ENCODE measurements around the gene HIPK2. TPM values are rescaled to one million over a fixed set of nuclear protein-coding genes. Genes with fewer than 3 reads are reported as not detected.

HIPK2 gene
- total RNA-seq, 4 donors from 2014 or later = 20.9 to 40.9 (median 26.7) TPM

- DNase-seq (ENCODE audit: extremely low spot score) = no peak
- TF ChIP-seq POLR2AphosphoS5 (IDR thresholded peaks at IDR 0.05) = no peak
- no peak for TF ChIP-seq EP300 (IDR thresholded peaks at IDR 0.05)
- TF ChIP-seq POLR2A (IDR thresholded peaks at IDR 0.05; ENCODE audit: low read depth) = no peak
- TF ChIP-seq CTCF (IDR thresholded peaks at IDR 0.05) = no peak
- no peak overlapping the region for H3K27ac ChIP-seq (replicated peaks in 1 of 4)
- no peaks in the 10 kb centered on the region for H3K9me3 ChIP-seq
- H3K27me3 ChIP-seq = no peaks in the 10 kb centered on the region
- WGBS = 98% methylated on average over 5 of the region's 5 CpGs
- H3K36me3 ChIP-seq = peaks cover 0 to 6% (median 0%) of the 10 kb centered on the region in 4 donors
- H3K4me1 ChIP-seq = peaks cover 18 to 28% (median 23%) of the 10 kb centered on the region in 4 donors
- no peak overlapping the region for H3K4me3 ChIP-seq
- intact Hi-C loops (cut with DNase I) = no loop called here
Measured at GRCh38 chr7:139666501-139666900, 111.3 kb downstream of the HIPK2 start.

GRCh38 chr7:139664434-139664833 lies 113.4 kb downstream of the HIPK2 start:
- no peaks in the 10 kb centered on the region for H3K9me3 ChIP-seq

GRCh38 chr7:139663608-139664177 lies 114.1 kb downstream of the HIPK2 start:
- DNase-seq (ENCODE audit: extremely low spot score) = no peak
- Histone ChIP-seq H3K27ac (replicated peaks in 1 of 4) (no peak overlapping the region), H3K4me1 (peaks cover 43 to 56% (median 49%) of the 10 kb centered on the region in 4 donors), H3K36me3 (peaks cover 0 to 6% (median 0%) of the 10 kb centered on the region in 4 donors), H3K27me3 (no peaks in the 10 kb centered on the region), H3K9me3 (no peaks in the 10 kb centered on the region), H3K4me3 (no peak overlapping the region)
- intact Hi-C loops (cut with DNase I) = no loop called here
- TF ChIP-seq POLR2A (IDR thresholded peaks at IDR 0.05; ENCODE audit: low read depth) (no peak), EP300 (IDR thresholded peaks at IDR 0.05) (no peak), CTCF (IDR thresholded peaks at IDR 0.05) (no peak), POLR2AphosphoS5 (IDR thresholded peaks at IDR 0.05) (no peak)
- 92% methylated on average over 11 of the region's 11 CpGs for WGBS

More at GRCh38 chr7:139664434-139664833, 113.4 kb downstream of the HIPK2 start:
- 93% methylated on average over 6 of the region's 6 CpGs for WGBS
- Histone ChIP-seq H3K27me3 (no peaks in the 10 kb centered on the region), H3K4me1 (peaks cover 35 to 49% (median 42%) of the 10 kb centered on the region in 4 donors), H3K4me3 (no peak overlapping the region), H3K36me3 (peaks cover 0 to 6% (median 0%) of the 10 kb centered on the region in 4 donors), H3K27ac (replicated peaks in 1 of 4) (no peak overlapping the region)
- TF ChIP-seq CTCF (IDR thresholded peaks at IDR 0.05) (no peak), EP300 (IDR thresholded peaks at IDR 0.05) (no peak), POLR2A (IDR thresholded peaks at IDR 0.05; ENCODE audit: low read depth) (no peak), POLR2AphosphoS5 (IDR thresholded peaks at IDR 0.05) (no peak)
- DNase-seq (ENCODE audit: extremely low spot score) = no peak
- intact Hi-C loops (cut with DNase I) = no loop called here

- Histone ChIP-seq H3K36me3 (peaks cover 0 to 6% (median 0%) of the 10 kb centered on the region in 4 donors), H3K4me3 (no peak overlapping the region), H3K27ac (replicated peaks in 1 of 4) (no peak overlapping the region), H3K27me3 (no peaks in the 10 kb centered on the region), H3K9me3 (no peaks in the 10 kb centered on the region), H3K4me1 (peaks cover 43 to 70% (median 52%) of the 10 kb centered on the region in 4 donors)
- intact Hi-C loops (cut with DNase I) = no loop called here
- DNase-seq (ENCODE audit: extremely low spot score) = no peak
- 81% methylated on average over 3 of the region's 3 CpGs for WGBS
- no peak for TF ChIP-seq POLR2AphosphoS5 (IDR thresholded peaks at IDR 0.05)
- TF ChIP-seq POLR2A (IDR thresholded peaks at IDR 0.05; ENCODE audit: low read depth) = no peak
- no peak for TF ChIP-seq EP300 (IDR thresholded peaks at IDR 0.05)
- TF ChIP-seq CTCF (IDR thresholded peaks at IDR 0.05) = no peak
Measured at GRCh38 chr7:139661903-139662302, 115.9 kb downstream of the HIPK2 start.

- Histone ChIP-seq H3K9me3 (no peaks in the 10 kb centered on the region), H3K27me3 (no peaks in the 10 kb centered on the region), H3K4me1 (peaks cover 43 to 75% (median 52%) of the 10 kb centered on the region in 4 donors), H3K36me3 (no peaks in the 10 kb centered on the region), H3K27ac (replicated peaks in 1 of 4) (peak overlapping the region in 1 of 4 donors; percentile 34), H3K4me3 (no peak overlapping the region)
- 100% methylated on average over 2 of the region's 2 CpGs for WGBS
- intact Hi-C loops (cut with DNase I) = no loop called here
- no peak for DNase-seq (ENCODE audit: extremely low spot score)
- TF ChIP-seq EP300 (IDR thresholded peaks at IDR 0.05) (no peak), POLR2AphosphoS5 (IDR thresholded peaks at IDR 0.05) (no peak), CTCF (IDR thresholded peaks at IDR 0.05) (no peak), POLR2A (IDR thresholded peaks at IDR 0.05; ENCODE audit: low read depth) (no peak)
Measured at GRCh38 chr7:139661043-139661440, 116.8 kb downstream of the HIPK2 start.
